H9 (cell line): ENCODE measurements around the gene WDR70. TPM values are rescaled to one million over a fixed set of nuclear protein-coding genes. Genes with fewer than 3 reads are reported as not detected.

ENCODE experiments used
- DNase-seq: peaks from one replicate; pipeline ENCODE4 v3.0.0-alpha.2; 2017
- H2AFZ ChIP-seq: one replicate; pipeline ENCODE4 v1.6.1; 2013; ENCODE audit warnings: mild to moderate bottlenecking, low read length, control low read depth, moderate library complexity
- H2AK5ac ChIP-seq: 2 replicates; pipeline ENCODE4 v1.6.1; 2013; ENCODE audit warnings: low read length, control low read depth, mixed read lengths; ENCODE audit not compliant: insufficient read length
- H2BK120ac ChIP-seq: one replicate; pipeline ENCODE4 v1.6.1; 2013; ENCODE audit warnings: low read depth, mild to moderate bottlenecking, low read length, control low read depth, inconsistent platforms; ENCODE audit not compliant: poor library complexity, severe bottlenecking
- H2BK12ac ChIP-seq: 2 replicates; pipeline ENCODE4 v1.6.1; 2013; ENCODE audit warnings: low read length, control low read depth, mixed read lengths, low read depth; ENCODE audit not compliant: insufficient read length
- H2BK15ac ChIP-seq: 2 replicates; pipeline ENCODE4 v1.6.1; 2013; ENCODE audit warnings: low read depth, low read length, control low read depth
- H2BK20ac ChIP-seq: one replicate; pipeline ENCODE4 v1.6.1; 2013; ENCODE audit warnings: low read depth, mild to moderate bottlenecking, low read length, control low read depth, inconsistent platforms; ENCODE audit not compliant: poor library complexity, severe bottlenecking
- H2BK5ac ChIP-seq: 2 replicates; pipeline ENCODE4 v1.6.1; 2013; ENCODE audit warnings: low read length, control low read depth, mixed read lengths; ENCODE audit not compliant: insufficient read length
- H3K14ac ChIP-seq: 2 replicates; pipeline ENCODE4 v1.6.1; 2013; ENCODE audit warnings: low read length, control low read depth; ENCODE audit not compliant: insufficient read depth
- H3K18ac ChIP-seq: 2 replicates; pipeline ENCODE4 v1.6.1; 2013; ENCODE audit warnings: low read depth, mild to moderate bottlenecking, mixed read lengths, low read length, control low read depth; ENCODE audit not compliant: insufficient read length
- H3K23ac ChIP-seq: 2 replicates; pipeline ENCODE4 v1.6.1; 2013; ENCODE audit warnings: low read length, control low read depth, mixed read lengths, low read depth; ENCODE audit not compliant: insufficient read length
- H3K23me2 ChIP-seq: 2 replicates; pipeline ENCODE4 v1.6.1; 2013; ENCODE audit warnings: low read depth, mild to moderate bottlenecking, mixed read lengths, low read length, control low read depth; ENCODE audit not compliant: insufficient read length, poor library complexity, severe bottlenecking
- H3K27ac ChIP-seq: 2 replicates; pipeline ENCODE4 v1.5.1; 2013; ENCODE audit warnings: low read length, control low read depth, mixed read lengths, low read depth; ENCODE audit not compliant: insufficient read length
- H3K27me3 ChIP-seq: 2 replicates; pipeline ENCODE4 v1.6.1; 2013; ENCODE audit warnings: low read length, control low read depth, inconsistent platforms; ENCODE audit not compliant: insufficient read depth
- H3K4ac ChIP-seq: 2 replicates; pipeline ENCODE4 v1.6.1; 2013; ENCODE audit warnings: low read depth, mild to moderate bottlenecking, control low read depth, inconsistent platforms, low read length, moderate library complexity
- H3K4me1 ChIP-seq: 2 replicates; pipeline ENCODE4 v1.6.1; 2013; ENCODE audit warnings: low read length, control low read depth, inconsistent platforms; ENCODE audit not compliant: insufficient read depth
- H3K4me2 ChIP-seq: 2 replicates; pipeline ENCODE4 v1.6.1; 2013; ENCODE audit warnings: low read length, control low read depth, mixed read lengths; ENCODE audit not compliant: insufficient read length, insufficient read depth
- H3K56ac ChIP-seq: 2 replicates; pipeline ENCODE4 v1.6.1; 2013; ENCODE audit warnings: low read depth, mild to moderate bottlenecking, mixed read lengths, low read length, control low read depth; ENCODE audit not compliant: insufficient read length
- H3K79me1 ChIP-seq: 2 replicates; pipeline ENCODE4 v1.6.1; 2013; ENCODE audit warnings: low read depth, mild to moderate bottlenecking, moderate library complexity, low read length, control low read depth, inconsistent platforms; ENCODE audit not compliant: insufficient read depth, poor library complexity, severe bottlenecking
- H3K79me2 ChIP-seq: 2 replicates; pipeline ENCODE4 v1.6.1; 2013; ENCODE audit warnings: low read length, control low read depth, inconsistent platforms; ENCODE audit not compliant: insufficient read depth
- H3K9ac ChIP-seq: 2 replicates; pipeline ENCODE4 v1.6.1; 2013; ENCODE audit warnings: low read length, control low read depth, mixed read lengths; ENCODE audit not compliant: insufficient read length; ENCODE audit errors: extremely low read depth
- H3K9me3 ChIP-seq: one replicate; pipeline ENCODE4 v1.6.1; 2013; ENCODE audit warnings: low read depth, low read length, inconsistent platforms; ENCODE audit not compliant: control insufficient read depth
- H3T11ph ChIP-seq: one replicate; pipeline ENCODE4 v1.6.1; 2013; ENCODE audit warnings: mild to moderate bottlenecking, low read length, control low read depth, inconsistent platforms
- H4K20me1 ChIP-seq: one replicate; pipeline ENCODE4 v1.6.1; 2013; ENCODE audit not compliant: control insufficient read depth, insufficient read length, insufficient read depth
- H4K5ac ChIP-seq: 2 replicates; pipeline ENCODE4 v1.6.1; 2013; ENCODE audit warnings: low read depth, mild to moderate bottlenecking, mixed read lengths, low read length, control low read depth; ENCODE audit not compliant: insufficient read length
- H4K8ac ChIP-seq: replicated peaks from 2 replicates; pipeline ENCODE4 v1.6.1; 2013; ENCODE audit warnings: low read length, control low read depth, mixed read lengths, low read depth; ENCODE audit not compliant: insufficient read length
- H4K91ac ChIP-seq: 2 replicates; pipeline ENCODE4 v1.6.1; 2013; ENCODE audit warnings: low read depth, mild to moderate bottlenecking, moderate library complexity, mixed read lengths, low read length, control low read depth; ENCODE audit not compliant: insufficient read length
- H3K27ac Mint-ChIP-seq, 3 experiments: 2 replicates in 2 of 3; 3 replicates in 1 of 3; pipeline ENCODE4 v1.8.0; 2020 to 2021; ENCODE audit warnings: mixed read lengths in 3 of 3, mild to moderate bottlenecking in 1 of 3, moderate library complexity in 1 of 3
- H3K27me3 Mint-ChIP-seq: 2 replicates; pipeline ENCODE4 v1.8.0; 2021; ENCODE audit warnings: low read depth, mild to moderate bottlenecking, moderate library complexity, mixed read lengths
- H3K36me3 Mint-ChIP-seq, 3 experiments: 2 replicates in 2 of 3; 3 replicates in 1 of 3; pipeline ENCODE4 v1.8.0; 2020 to 2021; ENCODE audit warnings: low read depth in 3 of 3, mixed read lengths in 3 of 3; ENCODE audit not compliant: insufficient read depth in 1 of 3
- H3K4me1 Mint-ChIP-seq, 2 experiments: 2 replicates each; pipeline ENCODE4 v1.8.0; 2020; ENCODE audit warnings: mixed read lengths in 2 of 2
- H3K4me3 Mint-ChIP-seq, 2 experiments: 2 replicates in 1 of 2; 3 replicates in 1 of 2; pipeline ENCODE4 v1.8.0; 2020 to 2021; ENCODE audit warnings: mild to moderate bottlenecking in 2 of 2, mixed read lengths in 2 of 2, moderate library complexity in 1 of 2
- H3K9me3 Mint-ChIP-seq, 2 experiments: 2 replicates in 1 of 2; 3 replicates in 1 of 2; pipeline ENCODE4 v1.8.0; 2020; ENCODE audit warnings: mild to moderate bottlenecking in 2 of 2, mixed read lengths in 2 of 2, moderate library complexity in 1 of 2
- WGBS: extraction: QIAGEN DNeasy Blood & Tissue Kit; methylation state at CpG from one replicate; pipeline ENCODE4 v1.1.7; 2013; ENCODE audit warnings: missing lambda C conversion rate, low lambda C conversion rate, mixed read lengths; ENCODE audit not compliant: insufficient read length; ENCODE audit errors: extremely low coverage; 5-methylcytosine and 5-hydroxymethylcytosine counted together
- total RNA-seq: library from RNA; stranded (reverse); gene quantifications from 2 replicates; pipeline ENCODE4 v1.2.1, GENCODE V29; 2021
- TF ChIP-seq, protein P1 (sequence below): fragments of 200-600 bp; sonication (generic); conservative IDR thresholded peaks from 3 replicates; pipeline ENCODE4 v1.8.0; 2021; ENCODE audit warnings: antibody characterized with exemption, mild to moderate bottlenecking

Gene WDR70
- total RNA-seq, 1 experiment from 2014 or later = 38.1 TPM

DNA sequence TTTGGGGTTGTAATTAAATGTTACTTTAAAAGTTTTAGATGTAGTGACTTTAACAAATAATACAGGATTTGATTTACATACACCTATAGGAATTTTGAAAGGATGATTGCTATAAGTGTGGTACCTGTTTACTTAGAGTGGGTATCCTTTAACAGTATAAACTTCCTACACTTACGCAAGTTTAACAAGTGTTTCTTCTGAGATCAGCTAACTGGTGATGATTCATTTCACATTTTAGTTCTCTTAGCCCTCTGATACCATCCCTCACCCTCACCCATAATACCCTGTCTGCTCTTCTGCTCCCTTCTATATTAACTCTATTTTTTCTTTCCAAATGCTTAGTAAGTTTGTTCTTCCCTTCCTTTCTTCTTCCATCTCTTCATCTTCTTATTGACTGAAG is 262.8 kb downstream of the WDR70 start:
- Mint-ChIP-seq H3K9me3 (peaks cover 0 to 4% of the 10 kb centered on the region in 2 experiments; a peak in 2 of 5 replicates), H3K36me3 (no peaks in the 10 kb centered on the region)

More for the DNA sequence above, 262.8 kb downstream of the WDR70 start:
- Histone ChIP-seq H3K79me1 (no peaks in the 10 kb centered on the region), H3K79me2 (no peaks in the 10 kb centered on the region), H3T11ph (no peak overlapping the region), H2BK120ac (no peak overlapping the region), H3K4me2 (no peak overlapping the region), H3K18ac (no peak overlapping the region), H3K14ac (no peak overlapping the region), H2BK5ac (no peak overlapping the region), H3K4me1 (no peaks in the 10 kb centered on the region), H3K9me3 (no peaks in the 10 kb centered on the region), H4K91ac (no peak overlapping the region), H2AK5ac (no peak overlapping the region), H3K56ac (no peak overlapping the region), H3K27me3 (no peaks in the 10 kb centered on the region), H2BK12ac (no peak overlapping the region), H3K27ac (no peak overlapping the region), H4K20me1 (no peaks in the 10 kb centered on the region), H3K23ac (no peak overlapping the region), H2BK20ac (no peak overlapping the region), H3K9ac (no peak overlapping the region), H3K23me2 (no peaks in the 10 kb centered on the region), H2AFZ (no peak overlapping the region), H4K8ac (no peak overlapping the region), H3K4ac (no peak overlapping the region), H2BK15ac (no peak overlapping the region), H4K5ac (no peak overlapping the region)
- no peak for DNase-seq
- TF ChIP-seq, protein P1, sequence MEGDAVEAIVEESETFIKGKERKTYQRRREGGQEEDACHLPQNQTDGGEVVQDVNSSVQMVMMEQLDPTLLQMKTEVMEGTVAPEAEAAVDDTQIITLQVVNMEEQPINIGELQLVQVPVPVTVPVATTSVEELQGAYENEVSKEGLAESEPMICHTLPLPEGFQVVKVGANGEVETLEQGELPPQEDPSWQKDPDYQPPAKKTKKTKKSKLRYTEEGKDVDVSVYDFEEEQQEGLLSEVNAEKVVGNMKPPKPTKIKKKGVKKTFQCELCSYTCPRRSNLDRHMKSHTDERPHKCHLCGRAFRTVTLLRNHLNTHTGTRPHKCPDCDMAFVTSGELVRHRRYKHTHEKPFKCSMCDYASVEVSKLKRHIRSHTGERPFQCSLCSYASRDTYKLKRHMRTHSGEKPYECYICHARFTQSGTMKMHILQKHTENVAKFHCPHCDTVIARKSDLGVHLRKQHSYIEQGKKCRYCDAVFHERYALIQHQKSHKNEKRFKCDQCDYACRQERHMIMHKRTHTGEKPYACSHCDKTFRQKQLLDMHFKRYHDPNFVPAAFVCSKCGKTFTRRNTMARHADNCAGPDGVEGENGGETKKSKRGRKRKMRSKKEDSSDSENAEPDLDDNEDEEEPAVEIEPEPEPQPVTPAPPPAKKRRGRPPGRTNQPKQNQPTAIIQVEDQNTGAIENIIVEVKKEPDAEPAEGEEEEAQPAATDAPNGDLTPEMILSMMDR = no peak
- no peak overlapping the region for H3K4me3 Mint-ChIP-seq
- no CpG with 5 or more reads among the region's 1 CpG for WGBS
- H3K27ac Mint-ChIP-seq = no peak overlapping the region
- H3K27me3 Mint-ChIP-seq = no peaks in the 10 kb centered on the region
- H3K4me1 Mint-ChIP-seq = no peaks in the 10 kb centered on the region
